Measurements from ENCODE around the gene COX6B2.
"Not testable (repeated sequence)": the region's sequence is repeated elsewhere in the genome, so short reads cannot be mapped to it uniquely, and the experiment has no call there.

DNA sequence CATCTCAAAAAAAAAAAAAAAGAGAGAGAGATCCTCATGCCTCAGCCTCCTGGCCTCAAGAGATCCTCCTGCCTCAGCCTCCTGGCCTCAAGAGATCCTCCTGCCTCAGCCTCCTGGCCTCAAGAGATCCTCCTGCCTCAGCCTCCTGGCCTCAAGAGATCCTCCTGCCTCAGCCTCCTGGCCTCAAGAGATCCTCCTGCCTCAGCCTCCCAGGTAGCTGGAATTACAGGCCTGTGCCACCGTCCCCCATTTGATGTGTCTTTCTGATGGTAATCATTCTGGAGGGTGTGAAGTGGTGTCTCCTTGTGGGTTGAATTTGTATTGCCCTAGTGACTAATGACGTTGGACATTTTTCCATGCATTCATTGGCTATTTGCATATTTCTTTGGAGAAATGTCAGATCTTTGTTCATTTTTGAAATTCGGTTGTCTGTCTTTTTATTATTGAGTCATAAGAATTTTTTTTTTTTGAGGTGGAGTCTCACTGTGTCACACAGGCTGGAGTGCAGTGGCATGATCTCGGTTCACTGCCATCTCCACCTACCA, 25.7 kb downstream of the COX6B2 start:
- TF ChIP-seq, protein P1, sequence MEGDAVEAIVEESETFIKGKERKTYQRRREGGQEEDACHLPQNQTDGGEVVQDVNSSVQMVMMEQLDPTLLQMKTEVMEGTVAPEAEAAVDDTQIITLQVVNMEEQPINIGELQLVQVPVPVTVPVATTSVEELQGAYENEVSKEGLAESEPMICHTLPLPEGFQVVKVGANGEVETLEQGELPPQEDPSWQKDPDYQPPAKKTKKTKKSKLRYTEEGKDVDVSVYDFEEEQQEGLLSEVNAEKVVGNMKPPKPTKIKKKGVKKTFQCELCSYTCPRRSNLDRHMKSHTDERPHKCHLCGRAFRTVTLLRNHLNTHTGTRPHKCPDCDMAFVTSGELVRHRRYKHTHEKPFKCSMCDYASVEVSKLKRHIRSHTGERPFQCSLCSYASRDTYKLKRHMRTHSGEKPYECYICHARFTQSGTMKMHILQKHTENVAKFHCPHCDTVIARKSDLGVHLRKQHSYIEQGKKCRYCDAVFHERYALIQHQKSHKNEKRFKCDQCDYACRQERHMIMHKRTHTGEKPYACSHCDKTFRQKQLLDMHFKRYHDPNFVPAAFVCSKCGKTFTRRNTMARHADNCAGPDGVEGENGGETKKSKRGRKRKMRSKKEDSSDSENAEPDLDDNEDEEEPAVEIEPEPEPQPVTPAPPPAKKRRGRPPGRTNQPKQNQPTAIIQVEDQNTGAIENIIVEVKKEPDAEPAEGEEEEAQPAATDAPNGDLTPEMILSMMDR (conservative IDR thresholded peaks at IDR 0.05; ENCODE audit: low read length) = not testable (repeated sequence)
- TF ChIP-seq EZH2phosphoT487 (IDR thresholded peaks at IDR 0.05; ENCODE audit: borderline replicate concordance, low read depth, low read length) = not testable (repeated sequence)

Data from OCI-LY7 (cell line).